Panc1 (cell line): Measurements from ENCODE around the gene IL3RA.

Source experiments
- POLR2AphosphoS5 ChIP-seq: IDR thresholded peaks from 2 replicates; pipeline ENCODE4 v1.6.1; 2012; ENCODE audit warnings: mild to moderate bottlenecking, low read depth, low read length, moderate library complexity
- SIN3A ChIP-seq: IDR thresholded peaks from 2 replicates; pipeline ENCODE4 v1.6.1; 2012; ENCODE audit warnings: low read depth, mild to moderate bottlenecking, low read length, moderate library complexity, borderline replicate concordance; ENCODE audit not compliant: insufficient read depth
- TCF7L2 ChIP-seq: IDR thresholded peaks from 2 replicates; pipeline ENCODE4 v1.6.1; 2011; ENCODE audit warnings: mild to moderate bottlenecking, low read depth, low read length, inconsistent platforms
- TF ChIP-seq, protein P1 (sequence below), 2 experiments: IDR thresholded peaks; 2 replicates each; pipeline ENCODE4 v1.6.1; 2011 to 2012; ENCODE audit warnings: low read depth in 2 of 2, control low read depth in 1 of 2, low read length in 1 of 2, mild to moderate bottlenecking in 1 of 2, moderate library complexity in 1 of 2; ENCODE audit not compliant: insufficient read depth in 1 of 2
- TF ChIP-seq, protein P2 (sequence below): fragments of 450-650 bp; IDR thresholded peaks from 2 replicates; pipeline ENCODE4 v1.5.1; 2017; ENCODE audit warnings: mild to moderate bottlenecking

DNA sequence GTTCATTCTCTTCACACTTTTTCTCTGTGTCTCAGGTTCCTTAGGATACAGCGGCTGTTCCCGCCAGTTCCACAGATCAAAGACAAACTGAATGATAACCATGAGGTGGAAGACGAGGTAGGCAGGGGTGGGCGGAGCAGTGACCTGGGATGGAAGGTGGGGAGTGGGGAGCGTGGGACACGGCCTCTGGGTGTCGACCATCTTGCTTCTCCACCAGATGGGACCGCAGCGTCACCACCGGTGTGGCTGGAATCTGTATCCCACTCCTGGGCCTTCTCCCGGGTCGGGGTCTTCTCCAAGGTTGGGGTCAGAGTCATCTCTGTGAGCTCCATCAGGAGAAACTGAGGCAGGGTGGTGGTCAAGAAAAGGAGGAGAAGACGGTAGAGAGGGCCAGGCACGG, 31.2 kb upstream of the IL3RA start:
- TF ChIP-seq POLR2AphosphoS5 = no peak
- TF ChIP-seq, protein P1, sequence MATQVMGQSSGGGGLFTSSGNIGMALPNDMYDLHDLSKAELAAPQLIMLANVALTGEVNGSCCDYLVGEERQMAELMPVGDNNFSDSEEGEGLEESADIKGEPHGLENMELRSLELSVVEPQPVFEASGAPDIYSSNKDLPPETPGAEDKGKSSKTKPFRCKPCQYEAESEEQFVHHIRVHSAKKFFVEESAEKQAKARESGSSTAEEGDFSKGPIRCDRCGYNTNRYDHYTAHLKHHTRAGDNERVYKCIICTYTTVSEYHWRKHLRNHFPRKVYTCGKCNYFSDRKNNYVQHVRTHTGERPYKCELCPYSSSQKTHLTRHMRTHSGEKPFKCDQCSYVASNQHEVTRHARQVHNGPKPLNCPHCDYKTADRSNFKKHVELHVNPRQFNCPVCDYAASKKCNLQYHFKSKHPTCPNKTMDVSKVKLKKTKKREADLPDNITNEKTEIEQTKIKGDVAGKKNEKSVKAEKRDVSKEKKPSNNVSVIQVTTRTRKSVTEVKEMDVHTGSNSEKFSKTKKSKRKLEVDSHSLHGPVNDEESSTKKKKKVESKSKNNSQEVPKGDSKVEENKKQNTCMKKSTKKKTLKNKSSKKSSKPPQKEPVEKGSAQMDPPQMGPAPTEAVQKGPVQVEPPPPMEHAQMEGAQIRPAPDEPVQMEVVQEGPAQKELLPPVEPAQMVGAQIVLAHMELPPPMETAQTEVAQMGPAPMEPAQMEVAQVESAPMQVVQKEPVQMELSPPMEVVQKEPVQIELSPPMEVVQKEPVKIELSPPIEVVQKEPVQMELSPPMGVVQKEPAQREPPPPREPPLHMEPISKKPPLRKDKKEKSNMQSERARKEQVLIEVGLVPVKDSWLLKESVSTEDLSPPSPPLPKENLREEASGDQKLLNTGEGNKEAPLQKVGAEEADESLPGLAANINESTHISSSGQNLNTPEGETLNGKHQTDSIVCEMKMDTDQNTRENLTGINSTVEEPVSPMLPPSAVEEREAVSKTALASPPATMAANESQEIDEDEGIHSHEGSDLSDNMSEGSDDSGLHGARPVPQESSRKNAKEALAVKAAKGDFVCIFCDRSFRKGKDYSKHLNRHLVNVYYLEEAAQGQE (IDR thresholded peaks at IDR 0.05; ENCODE audit: insufficient read depth in 1 of 2, low read depth in 2 of 2, low read length in 1 of 2) = no peak
- TF ChIP-seq, protein P2, sequence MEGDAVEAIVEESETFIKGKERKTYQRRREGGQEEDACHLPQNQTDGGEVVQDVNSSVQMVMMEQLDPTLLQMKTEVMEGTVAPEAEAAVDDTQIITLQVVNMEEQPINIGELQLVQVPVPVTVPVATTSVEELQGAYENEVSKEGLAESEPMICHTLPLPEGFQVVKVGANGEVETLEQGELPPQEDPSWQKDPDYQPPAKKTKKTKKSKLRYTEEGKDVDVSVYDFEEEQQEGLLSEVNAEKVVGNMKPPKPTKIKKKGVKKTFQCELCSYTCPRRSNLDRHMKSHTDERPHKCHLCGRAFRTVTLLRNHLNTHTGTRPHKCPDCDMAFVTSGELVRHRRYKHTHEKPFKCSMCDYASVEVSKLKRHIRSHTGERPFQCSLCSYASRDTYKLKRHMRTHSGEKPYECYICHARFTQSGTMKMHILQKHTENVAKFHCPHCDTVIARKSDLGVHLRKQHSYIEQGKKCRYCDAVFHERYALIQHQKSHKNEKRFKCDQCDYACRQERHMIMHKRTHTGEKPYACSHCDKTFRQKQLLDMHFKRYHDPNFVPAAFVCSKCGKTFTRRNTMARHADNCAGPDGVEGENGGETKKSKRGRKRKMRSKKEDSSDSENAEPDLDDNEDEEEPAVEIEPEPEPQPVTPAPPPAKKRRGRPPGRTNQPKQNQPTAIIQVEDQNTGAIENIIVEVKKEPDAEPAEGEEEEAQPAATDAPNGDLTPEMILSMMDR = no peak
- TF ChIP-seq SIN3A = no peak
- TF ChIP-seq TCF7L2 = no peak
